NT2/D1 (cell line): Measurements from ENCODE around the gene BCL2A1.

Source experiments
- SUZ12 ChIP-seq: IDR thresholded peaks from 2 replicates; pipeline ENCODE4 v1.6.1; 2011; ENCODE audit not compliant: insufficient read length, insufficient read depth; ENCODE audit errors: extremely low read depth
- YY1 ChIP-seq: IDR thresholded peaks from 2 replicates; pipeline ENCODE4 v1.6.1; 2011; ENCODE audit not compliant: insufficient read length, insufficient read depth
- ZNF274 ChIP-seq: IDR thresholded peaks from 2 replicates; pipeline ENCODE4 v1.6.1; 2011; ENCODE audit warnings: mild to moderate bottlenecking, low read depth, low read length

DNA sequence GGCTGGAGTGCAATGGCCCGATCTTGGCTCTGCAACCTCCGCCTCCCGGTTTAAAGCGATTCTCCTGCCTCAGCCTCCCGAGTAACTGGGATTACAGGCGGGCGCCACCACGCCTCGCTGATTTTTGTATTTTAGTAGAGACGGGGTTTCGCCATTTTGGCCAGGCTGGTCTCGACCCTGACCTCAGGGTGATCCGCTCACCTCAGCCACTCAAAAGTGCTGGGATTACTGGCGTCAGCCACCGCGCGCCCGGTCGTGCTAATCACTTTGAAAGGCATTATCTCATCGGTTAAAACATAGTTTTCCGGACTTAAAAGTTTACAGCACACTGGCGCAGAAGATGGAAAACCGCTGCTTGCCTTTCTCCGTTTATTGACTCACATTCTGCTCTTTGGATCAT, 46.6 kb downstream of the BCL2A1 start:
- TF ChIP-seq ZNF274 (no peak), YY1 (no peak), SUZ12 (no peak)
